COLO668 (cell line): ENCODE results near the gene CIAPIN1.

ENCODE experiments used
- DNase-seq: peaks from one replicate; lab custom pipeline; 2025; ENCODE audit not compliant: unreplicated experiment; lab: John Stamatoyannopoulos, UW

CIAPIN1 gene

GRCh38 chr16:57476546-57477410 is 29.6 kb upstream of the CIAPIN1 start:
- DNase-seq, result no peak

GRCh38 chr16:57475711-57476339 is 28.6 kb upstream of the CIAPIN1 start:
- DNase-seq, result peak; percentile 70

GRCh38 chr16:57474671-57475661 is 27.8 kb upstream of the CIAPIN1 start:
- no peak for DNase-seq

- DNase-seq, result no peak
Measured at GRCh38 chr16:57473906-57474305, 26.7 kb upstream of the CIAPIN1 start.

- no peak for DNase-seq
Measured at GRCh38 chr16:57473176-57473840, 26.1 kb upstream of the CIAPIN1 start.

GRCh38 chr16:57472665-57473060 is 25.5 kb upstream of the CIAPIN1 start:
- no peak for DNase-seq

GRCh38 chr16:57471852-57472664 is 24.9 kb upstream of the CIAPIN1 start:
- DNase-seq, result no peak

- no peak for DNase-seq
Measured at GRCh38 chr16:57471209-57471608, 24.0 kb upstream of the CIAPIN1 start.

GRCh38 chr16:57470711-57471110 is 23.5 kb upstream of the CIAPIN1 start:
- no peak for DNase-seq

- no peak for DNase-seq
Measured at GRCh38 chr16:57469917-57470470, 22.8 kb upstream of the CIAPIN1 start.

- DNase-seq, result no peak
Measured at GRCh38 chr16:57469046-57469445, 21.9 kb upstream of the CIAPIN1 start.

GRCh38 chr16:57468346-57468745 is 21.2 kb upstream of the CIAPIN1 start:
- no peak for DNase-seq

GRCh38 chr16:57464523-57464922 is 17.3 kb upstream of the CIAPIN1 start:
- DNase-seq, result no peak

- DNase-seq, result no peak
Measured at GRCh38 chr16:57462978-57463362, 15.8 kb upstream of the CIAPIN1 start.

GRCh38 chr16:57462209-57462977 is 15.2 kb upstream of the CIAPIN1 start, which contains the start of gene POLR2C:
Gene POLR2C (plus strand): TSS chr16:57462679. CDS start chr16:57462725, 46 bp downstream.
- peak; percentile 90 for DNase-seq

GRCh38 chr16:57452021-57452420 is 4.8 kb upstream of the CIAPIN1 start:
- DNase-seq, result no peak

- peak; percentile 52 for DNase-seq
Measured at GRCh38 chr16:57446531-57447185, 527 bp downstream of the CIAPIN1 start.

- DNase-seq, result no peak
Measured at GRCh38 chr16:57445510-57445909, 1.7 kb downstream of the CIAPIN1 start.
